IMR-90 (cell line): ENCODE results near the gene VNN1. TPM values are rescaled to one million over a fixed set of nuclear protein-coding genes. Genes with fewer than 3 reads are reported as not detected.
A peak's percentile ranks its signal among the peaks of the same experiment; 100 is the strongest.

Experiments used
- ATAC-seq: fragments of 200-7000 bp; cut with Tn5 transposase; 2 replicates; pipeline ENCODE4 v1.9.1; 2020; ENCODE audit warnings: low read depth, mild to moderate bottlenecking, moderate library complexity
- BruUV-seq: library from RNA; stranded (reverse); fragments of 400-500 nt; replicated peaks from 2 replicates; lab custom pipeline; 2021; lab: Mats Ljungman, UMichigan
- CTCF ChIA-PET: fragments of 300-600 bp; formaldehyde crosslinking; extraction: SDS; loops from one replicate; lab custom pipeline; 2021; ENCODE audit warnings: antibody characterized with exemption; lab: Yijun Ruan, JAX
- POLR2A ChIA-PET: fragments of 300-600 bp; sonication (Branson Sonifier 250); formaldehyde crosslinking; loops from one replicate; lab custom pipeline; 2022; ENCODE audit warnings: antibody characterized with exemption; ENCODE audit not compliant: unreplicated experiment; lab: Charles Lee
- DNase-seq: peaks from one replicate; pipeline ENCODE4 v3.0.0; 2013
- H2AFZ ChIP-seq: replicated peaks from 2 replicates; pipeline ENCODE3; 2013; ENCODE audit warnings: low read length, mild to moderate bottlenecking; ENCODE audit not compliant: poor library complexity
- H2AK5ac ChIP-seq: 2 replicates; pipeline ENCODE4 v1.6.1; 2013; ENCODE audit warnings: low read depth, low read length, inconsistent platforms
- H2AK9ac ChIP-seq: replicated peaks from 2 replicates; pipeline ENCODE3; 2013; ENCODE audit warnings: mild to moderate bottlenecking, low read depth, low read length, moderate library complexity; ENCODE audit not compliant: poor library complexity
- H2BK120ac ChIP-seq: 2 replicates; pipeline ENCODE4 v1.6.1; 2013; ENCODE audit warnings: low read depth, low read length, inconsistent platforms
- H2BK15ac ChIP-seq: 3 replicates; pipeline ENCODE4 v1.6.1; 2013; ENCODE audit warnings: low read depth, low read length, inconsistent platforms
- H2BK20ac ChIP-seq: 2 replicates; pipeline ENCODE4 v1.6.1; 2013; ENCODE audit warnings: low read depth, mild to moderate bottlenecking, inconsistent platforms, low read length, moderate library complexity
- H2BK5ac ChIP-seq: 2 replicates; pipeline ENCODE4 v1.6.1; 2013; ENCODE audit warnings: mild to moderate bottlenecking, low read depth, low read length, inconsistent platforms; ENCODE audit not compliant: poor library complexity, severe bottlenecking
- H3K14ac ChIP-seq: replicated peaks from 2 replicates; pipeline ENCODE4 v1.6.1; 2013; ENCODE audit warnings: low read depth, low read length, inconsistent platforms
- H3K18ac ChIP-seq: 2 replicates; pipeline ENCODE4 v1.6.1; 2013; ENCODE audit warnings: low read depth, low read length, control low read depth
- H3K23ac ChIP-seq: 2 replicates; pipeline ENCODE4 v1.6.1; 2013; ENCODE audit warnings: low read depth, low read length, inconsistent platforms
- H3K27ac ChIP-seq: 2 replicates; pipeline ENCODE4 v1.5.1; 2013; ENCODE audit warnings: mild to moderate bottlenecking, control low read depth, low read length; ENCODE audit not compliant: insufficient read depth
- H3K27me3 ChIP-seq: 2 replicates; pipeline ENCODE4 v1.6.1; 2013; ENCODE audit warnings: low read length; ENCODE audit not compliant: control insufficient read depth, insufficient read depth
- H3K36me3 ChIP-seq: 2 replicates; pipeline ENCODE4 v1.6.1; 2013; ENCODE audit warnings: low read length, mixed read lengths; ENCODE audit not compliant: control insufficient read depth, insufficient read depth
- H3K4ac ChIP-seq: 2 replicates; pipeline ENCODE4 v1.6.1; 2013; ENCODE audit warnings: low read depth, low read length, inconsistent platforms
- H3K4me1 ChIP-seq: 2 replicates; pipeline ENCODE4 v1.6.1; 2013; ENCODE audit warnings: low read length, mixed read lengths; ENCODE audit not compliant: control insufficient read depth, insufficient read depth
- H3K4me2 ChIP-seq: 2 replicates; pipeline ENCODE4 v1.6.1; 2013; ENCODE audit warnings: low read depth, mild to moderate bottlenecking, control low read depth, low read length, moderate library complexity
- H3K4me3 ChIP-seq: 2 replicates; pipeline ENCODE4 v1.5.1; 2013; ENCODE audit warnings: low read depth, mild to moderate bottlenecking, control low read depth, low read length, moderate library complexity; ENCODE audit not compliant: insufficient read depth
- H3K56ac ChIP-seq: 2 replicates; pipeline ENCODE4 v1.6.1; 2013; ENCODE audit warnings: low read length, inconsistent platforms; ENCODE audit not compliant: insufficient read depth; ENCODE audit errors: extremely low read depth
- H3K79me1 ChIP-seq, 2 experiments: 2 replicates each; pipeline ENCODE4 v1.6.1; 2013; ENCODE audit warnings: low read length in 2 of 2, inconsistent platforms in 1 of 2, low read depth in 1 of 2
- H3K9ac ChIP-seq: 2 replicates; pipeline ENCODE4 v1.6.1; 2013; ENCODE audit warnings: low read depth, low read length, control low read depth
- H3K9me1 ChIP-seq: 2 replicates; pipeline ENCODE4 v1.6.1; 2013; ENCODE audit warnings: low read length, inconsistent platforms; ENCODE audit not compliant: insufficient read depth
- H3K9me3 ChIP-seq: 2 replicates; pipeline ENCODE4 v1.6.1; 2013; ENCODE audit warnings: low read length; ENCODE audit not compliant: control insufficient read depth, insufficient read depth
- H4K20me1 ChIP-seq: 2 replicates; pipeline ENCODE4 v1.6.1; 2013; ENCODE audit warnings: low read length, inconsistent platforms; ENCODE audit not compliant: insufficient read depth
- H4K5ac ChIP-seq: 2 replicates; pipeline ENCODE4 v1.6.1; 2013; ENCODE audit warnings: mild to moderate bottlenecking, low read depth, low read length, control low read depth
- H4K8ac ChIP-seq, 2 experiments: 2 replicates each; pipeline ENCODE4 v1.6.1; 2013; ENCODE audit warnings: low read depth in 2 of 2, low read length in 2 of 2, control low read depth in 1 of 2, inconsistent platforms in 1 of 2
- H4K91ac ChIP-seq: 2 replicates; pipeline ENCODE4 v1.6.1; 2013; ENCODE audit warnings: low read depth, low read length, inconsistent platforms; ENCODE audit not compliant: insufficient read depth
- BHLHE40 ChIP-seq: fragments of 150-350 bp; IDR thresholded peaks from 2 replicates; pipeline ENCODE4 v1.6.1; 2016; ENCODE audit warnings: mild to moderate bottlenecking, low read depth, low read length
- MAFK ChIP-seq: IDR thresholded peaks from 2 replicates; pipeline ENCODE4 v1.6.1; 2012; ENCODE audit warnings: low read depth, low read length, improper control_type of control experiment
- MAZ ChIP-seq: IDR thresholded peaks from 2 replicates; pipeline ENCODE4 v1.6.1; 2012; ENCODE audit warnings: low read depth, mild to moderate bottlenecking, low read length, improper control_type of control experiment, moderate library complexity, borderline replicate concordance
- MXI1 ChIP-seq: IDR thresholded peaks from 2 replicates; pipeline ENCODE4 v1.6.1; 2012; ENCODE audit warnings: low read depth, mild to moderate bottlenecking, low read length, moderate library complexity, borderline replicate concordance
- NFE2L2 ChIP-seq: fragments of 150-350 bp; IDR thresholded peaks from 2 replicates; pipeline ENCODE4 v1.6.1; 2016; ENCODE audit warnings: low read depth, mild to moderate bottlenecking, low read length
- POLR2A ChIP-seq: IDR thresholded peaks from 2 replicates; pipeline ENCODE4 v1.6.1; 2012; ENCODE audit warnings: mild to moderate bottlenecking, low read depth, low read length
- WGBS, 2 experiments: methylation state at CpG; one replicate each; pipeline versions ENCODE4 v1.1.5 to v1.1.7; 2013; ENCODE audit warnings: missing lambda C conversion rate in 2 of 2; ENCODE audit not compliant: insufficient read length in 1 of 2; ENCODE audit errors: extremely low coverage in 2 of 2; 5-methylcytosine and 5-hydroxymethylcytosine counted together
- dilution Hi-C: fragments of 300-500 bp; cut with HindIII; formaldehyde crosslinking; loops from one replicate; pipeline ENCODE4 v1.14.3; 2018; ENCODE audit warnings: low sequenced_read_pairs; ENCODE audit not compliant: unreplicated experiment
- in situ Hi-C: fragments of 300-500 bp; cut with MboI; formaldehyde crosslinking; loops from 3 replicates; pipeline ENCODE4 v1.14.3; 2019; ENCODE audit warnings: low sequenced_read_pairs, inconsistent platforms, mixed read lengths
- intact Hi-C: fragments of 100-400 bp; cut with micrococcal nuclease; formaldehyde crosslinking; loops from 2 replicates; pipeline ENCODE4 v1.10.0; 2022
- polyA plus RNA-seq, 3 experiments: library from polyadenylated mRNA; depleted of rRNA; stranded (reverse); fragments of >200 nt; gene quantifications; 2 replicates each; pipeline ENCODE4 v1.2.3, GENCODE V29; 2012; ENCODE audit warnings: low replicate concordance in 1 of 3
- total RNA-seq: library from RNA; depleted of rRNA; stranded (reverse); fragments of >200 nt; gene quantifications from 2 replicates; pipeline ENCODE4 v1.2.3, GENCODE V29; 2012
- TF ChIP-seq, protein P1 (sequence below): fragments of 150-350 bp; IDR thresholded peaks from 2 replicates; pipeline ENCODE4 v1.6.1; 2016; ENCODE audit warnings: low read depth, mild to moderate bottlenecking, low read length, moderate library complexity, borderline replicate concordance

The VNN1 gene
- total and polyA plus RNA-seq, 2 of the 4 experiments (the other 2 are of a cell fraction), result 0.07 TPM; not detected in 1

DNA sequence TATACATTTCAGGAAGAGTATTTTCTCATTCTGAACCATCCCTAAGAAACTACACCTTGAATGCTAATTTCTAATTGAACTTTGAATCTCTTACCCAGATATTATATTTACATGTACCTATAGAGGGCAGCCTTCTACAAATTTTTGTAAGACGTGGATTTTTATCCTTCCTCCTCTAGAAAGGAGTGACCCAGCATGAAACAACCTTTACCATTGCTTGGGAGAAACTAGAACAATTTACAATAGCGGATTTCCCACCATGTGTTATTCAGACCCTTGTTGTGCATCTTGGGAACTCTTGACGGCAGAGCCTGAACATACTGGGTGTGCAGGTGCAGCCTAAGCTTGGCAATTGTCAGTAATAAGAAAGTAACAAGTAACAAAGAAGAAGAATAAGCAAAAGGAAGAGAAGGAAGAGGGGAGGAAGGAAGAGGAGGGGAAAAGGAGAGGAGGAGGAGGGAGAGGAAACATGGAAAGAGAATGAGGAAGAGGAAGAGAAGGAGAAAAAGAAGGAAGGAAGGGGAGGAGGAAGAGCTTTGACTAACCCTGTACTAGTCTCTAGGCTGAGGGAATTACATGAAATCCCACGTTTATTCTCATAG, 44.1 kb downstream of the VNN1 start (continued):
- no peak for TF ChIP-seq MXI1

DNA sequence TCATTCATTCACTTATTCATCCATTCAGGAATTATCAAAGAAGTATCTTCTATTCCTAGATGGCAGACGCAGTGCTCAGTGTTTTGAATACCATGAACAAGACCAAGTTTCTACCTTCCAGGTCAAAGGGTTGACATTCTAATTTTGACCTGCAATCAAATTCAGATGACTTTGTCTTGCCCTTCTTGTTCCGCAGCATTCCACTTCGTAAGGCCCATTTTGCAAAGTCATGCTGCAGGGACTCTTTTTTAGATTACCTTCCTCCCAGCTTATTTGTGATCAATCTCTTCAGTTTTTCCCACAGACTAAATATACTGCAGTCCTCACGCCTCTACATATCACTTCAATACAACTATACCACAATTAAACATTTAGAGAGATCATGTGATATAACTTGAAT, 47.7 kb downstream of the VNN1 start:
- WGBS, 2 experiments, result 100% methylated on average over 1 of the region's 4 CpGs; no CpG with 5 or more reads in 1 of the 2 experiments
- intact Hi-C loops, result no loop called here
- no peak overlapping the region for H2AFZ ChIP-seq
- H3K36me3 ChIP-seq, result no peaks in the 10 kb centered on the region
- H2BK120ac ChIP-seq, result no peak overlapping the region
- DNase-seq (no peak), ATAC-seq (no peak)
- no peak overlapping the region for H2BK20ac ChIP-seq
- in situ Hi-C loops, result loop anchor here (25.0 kb wide), 1 partner anchor 96 kb away; the partner anchor contains the start of gene VNN2
- peaks cover 3% of the 10 kb centered on the region; the same call in 1 of the 2 replicates for H3K9me3 ChIP-seq
- no peak overlapping the region for H4K91ac ChIP-seq
- H3K18ac ChIP-seq, result no peak overlapping the region
- H3K9me1 ChIP-seq, result no peaks in the 10 kb centered on the region
- no peak overlapping the region for H2AK9ac ChIP-seq
- H4K5ac ChIP-seq, result no peak overlapping the region
- H3K27me3 ChIP-seq, result peaks cover 8% of the 10 kb centered on the region; the same call in 1 of the 2 replicates
- POLR2A ChIA-PET, result no interaction called here
- no peak overlapping the region for H2BK5ac ChIP-seq
- H3K79me1 ChIP-seq, result no peaks in the 10 kb centered on the region
- H3K23ac ChIP-seq, result no peak overlapping the region
- H2AK5ac ChIP-seq, result no peak overlapping the region
- no peaks in the 10 kb centered on the region for H4K20me1 ChIP-seq
- H3K27ac ChIP-seq, result no peak overlapping the region
- no TSS peak for BruUV-seq
- H3K56ac ChIP-seq, result no peak overlapping the region
- H3K9ac ChIP-seq, result no peak overlapping the region
- no peak overlapping the region for H4K8ac ChIP-seq
- H2BK15ac ChIP-seq, result no peak overlapping the region
- no peak overlapping the region for H3K14ac ChIP-seq
- no peak overlapping the region for H3K4ac ChIP-seq
- peaks cover 2% of the 10 kb centered on the region for H3K4me1 ChIP-seq
- no peak overlapping the region for H3K4me2 ChIP-seq
- dilution Hi-C loops, result no loop called here
- no peak for TF ChIP-seq BHLHE40
- TF ChIP-seq, protein P1, sequence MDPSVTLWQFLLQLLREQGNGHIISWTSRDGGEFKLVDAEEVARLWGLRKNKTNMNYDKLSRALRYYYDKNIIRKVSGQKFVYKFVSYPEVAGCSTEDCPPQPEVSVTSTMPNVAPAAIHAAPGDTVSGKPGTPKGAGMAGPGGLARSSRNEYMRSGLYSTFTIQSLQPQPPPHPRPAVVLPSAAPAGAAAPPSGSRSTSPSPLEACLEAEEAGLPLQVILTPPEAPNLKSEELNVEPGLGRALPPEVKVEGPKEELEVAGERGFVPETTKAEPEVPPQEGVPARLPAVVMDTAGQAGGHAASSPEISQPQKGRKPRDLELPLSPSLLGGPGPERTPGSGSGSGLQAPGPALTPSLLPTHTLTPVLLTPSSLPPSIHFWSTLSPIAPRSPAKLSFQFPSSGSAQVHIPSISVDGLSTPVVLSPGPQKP, result no peak
- TF ChIP-seq NFE2L2, result 0 out of 2 replicates have a peak, but pooled peaks have one; percentile 22
- TF ChIP-seq MAFK, result no peak
- no peak for TF ChIP-seq POLR2A
- TF ChIP-seq MAZ, result no peak
- no peak overlapping the region for H3K4me3 ChIP-seq
- CTCF ChIA-PET, result interaction anchor here (1.2 kb wide), 1 partner anchor 101 kb away, joined by 3 read pairs; no protein-coding TSS in a partner anchor
